ENCODE data around the gene PPP2R3B. TPM values are rescaled to one million over a fixed set of nuclear protein-coding genes. Genes with fewer than 3 reads are reported as not detected.

The PPP2R3B gene
- total RNA-seq, 1 donor from 2014 or later, result 30.5 TPM

DNA sequence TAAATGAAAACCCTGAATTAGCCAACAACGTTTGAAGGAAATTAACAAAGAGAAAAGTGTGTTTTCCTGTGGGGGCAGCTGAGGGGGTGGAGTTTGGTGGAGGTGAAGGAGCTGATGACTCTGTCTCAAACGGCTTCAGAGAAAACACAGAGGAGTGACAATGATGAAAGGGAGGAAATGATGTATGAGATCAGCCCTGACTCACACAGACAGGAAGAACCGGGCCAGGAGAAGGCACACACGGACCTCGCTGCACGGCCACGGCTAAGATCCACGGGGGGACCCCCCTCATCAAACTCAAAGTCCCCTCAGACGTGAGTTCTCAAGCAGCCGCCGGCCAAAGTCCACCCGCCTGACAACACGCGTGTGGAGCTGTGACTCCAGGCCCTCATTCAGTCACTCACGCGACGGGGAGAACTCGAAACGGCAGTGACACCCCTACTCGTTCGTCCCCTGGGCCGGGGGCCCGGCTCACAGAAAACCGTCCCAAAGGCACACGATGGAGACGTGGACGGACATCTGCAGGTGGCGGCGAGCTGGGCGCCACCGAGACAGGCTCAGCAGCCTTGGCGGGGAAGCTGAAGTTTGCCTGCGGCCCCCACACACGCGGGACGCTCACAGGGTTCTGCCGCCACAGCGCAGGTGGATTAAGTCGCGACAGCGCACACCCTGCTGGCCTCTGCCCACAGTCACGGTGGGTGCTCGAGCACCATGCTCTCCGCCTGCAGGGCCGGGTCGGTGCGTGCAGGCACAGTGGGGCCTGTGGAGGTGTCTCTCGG is 28.8 kb downstream of the PPP2R3B start:
- Mint-ChIP-seq H3K9me3 (ENCODE audit: low read depth) (peaks cover 5% of the 10 kb centered on the region), H3K27ac (ENCODE audit: unreplicated experiment) (peak overlapping the region; percentile 9), H3K27me3 (ENCODE audit: low read depth) (no peaks in the 10 kb centered on the region), H3K36me3 (ENCODE audit: low read depth) (peaks cover 26% of the 10 kb centered on the region), H3K4me3 (ENCODE audit: unreplicated experiment) (no peak overlapping the region), H3K4me1 (ENCODE audit: low read depth) (peaks cover 13% of the 10 kb centered on the region)
- TF ChIP-seq, protein P1, sequence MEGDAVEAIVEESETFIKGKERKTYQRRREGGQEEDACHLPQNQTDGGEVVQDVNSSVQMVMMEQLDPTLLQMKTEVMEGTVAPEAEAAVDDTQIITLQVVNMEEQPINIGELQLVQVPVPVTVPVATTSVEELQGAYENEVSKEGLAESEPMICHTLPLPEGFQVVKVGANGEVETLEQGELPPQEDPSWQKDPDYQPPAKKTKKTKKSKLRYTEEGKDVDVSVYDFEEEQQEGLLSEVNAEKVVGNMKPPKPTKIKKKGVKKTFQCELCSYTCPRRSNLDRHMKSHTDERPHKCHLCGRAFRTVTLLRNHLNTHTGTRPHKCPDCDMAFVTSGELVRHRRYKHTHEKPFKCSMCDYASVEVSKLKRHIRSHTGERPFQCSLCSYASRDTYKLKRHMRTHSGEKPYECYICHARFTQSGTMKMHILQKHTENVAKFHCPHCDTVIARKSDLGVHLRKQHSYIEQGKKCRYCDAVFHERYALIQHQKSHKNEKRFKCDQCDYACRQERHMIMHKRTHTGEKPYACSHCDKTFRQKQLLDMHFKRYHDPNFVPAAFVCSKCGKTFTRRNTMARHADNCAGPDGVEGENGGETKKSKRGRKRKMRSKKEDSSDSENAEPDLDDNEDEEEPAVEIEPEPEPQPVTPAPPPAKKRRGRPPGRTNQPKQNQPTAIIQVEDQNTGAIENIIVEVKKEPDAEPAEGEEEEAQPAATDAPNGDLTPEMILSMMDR (IDR thresholded peaks at IDR 0.05), result no peak
- DNase-seq (ENCODE audit: low spot score), result peak; percentile 90

DNA sequence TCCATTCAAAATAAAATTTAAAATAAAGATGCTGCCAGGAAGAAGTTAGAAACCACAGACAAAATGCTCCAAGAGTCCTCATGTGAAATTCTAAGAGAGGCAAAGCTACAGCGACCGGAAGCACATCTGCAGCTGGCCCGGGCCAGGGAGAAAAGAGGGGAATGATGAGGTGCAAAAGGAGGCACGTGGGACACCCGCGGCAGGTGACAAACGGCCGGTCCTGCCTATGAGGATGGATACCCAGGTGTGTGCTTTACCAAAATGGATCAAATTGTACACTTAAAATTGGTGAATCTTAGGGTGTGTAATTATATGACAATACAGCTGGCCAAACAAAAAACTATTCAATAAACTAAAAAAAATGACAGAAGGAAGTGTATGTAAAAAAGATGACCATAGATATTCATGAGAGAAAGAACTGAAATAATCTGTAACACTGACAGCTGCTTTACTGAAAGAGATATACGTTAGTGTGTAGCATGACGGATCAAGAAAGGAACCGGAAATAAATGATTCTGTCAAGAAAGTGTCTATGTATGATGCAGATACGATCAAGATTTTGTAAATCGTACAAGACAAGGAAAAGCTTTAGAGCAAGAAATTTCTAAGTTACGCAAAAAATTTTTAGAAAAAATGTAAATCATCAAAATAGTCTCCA is 29.5 kb downstream of the PPP2R3B start:
- Mint-ChIP-seq H3K4me3 (ENCODE audit: unreplicated experiment) (no peak overlapping the region), H3K27ac (ENCODE audit: unreplicated experiment) (peak overlapping the region; percentile 28), H3K27me3 (ENCODE audit: low read depth) (no peaks in the 10 kb centered on the region), H3K4me1 (ENCODE audit: low read depth) (peaks cover 13% of the 10 kb centered on the region), H3K9me3 (ENCODE audit: low read depth) (peaks cover 5% of the 10 kb centered on the region), H3K36me3 (ENCODE audit: low read depth) (peaks cover 26% of the 10 kb centered on the region)
- DNase-seq (ENCODE audit: low spot score), result no peak
- TF ChIP-seq, protein P1 (IDR thresholded peaks at IDR 0.05), result no peak

DNA sequence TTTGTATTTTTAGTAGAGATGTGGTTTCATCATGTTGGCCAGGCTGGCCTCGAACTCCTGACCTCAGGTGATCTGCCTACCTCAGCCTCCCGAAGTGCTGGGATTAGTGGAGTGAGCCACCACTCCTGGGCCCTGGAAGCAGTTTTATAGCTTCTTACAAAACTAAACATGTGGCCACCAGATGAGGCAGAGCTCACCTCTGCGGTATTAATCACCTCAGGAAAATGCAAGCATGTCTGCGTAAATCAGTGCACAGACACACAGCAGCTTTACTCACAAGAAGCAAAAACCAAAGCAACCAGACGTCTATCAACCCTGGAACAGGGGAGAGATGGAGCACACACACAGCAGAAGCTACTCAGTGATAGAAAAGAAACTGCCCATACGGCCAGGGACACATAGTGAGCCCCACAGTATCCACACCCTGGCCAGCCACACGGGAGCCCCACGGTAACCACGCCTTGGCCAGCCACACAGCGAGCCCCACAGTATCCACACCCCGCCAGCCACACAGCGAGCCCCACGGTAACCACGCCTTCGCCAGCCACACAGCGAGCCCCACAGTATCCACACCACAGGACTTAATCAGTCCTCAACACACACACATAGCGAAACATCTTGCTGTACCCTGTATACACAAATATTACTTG is 30.2 kb downstream of the PPP2R3B start:
- Mint-ChIP-seq H3K4me3 (ENCODE audit: unreplicated experiment) (no peak overlapping the region), H3K27ac (ENCODE audit: unreplicated experiment) (no peak overlapping the region), H3K36me3 (ENCODE audit: low read depth) (peaks cover 24% of the 10 kb centered on the region), H3K4me1 (ENCODE audit: low read depth) (peaks cover 13% of the 10 kb centered on the region), H3K27me3 (ENCODE audit: low read depth) (no peaks in the 10 kb centered on the region), H3K9me3 (ENCODE audit: low read depth) (peaks cover 5% of the 10 kb centered on the region)
- TF ChIP-seq, protein P1 (IDR thresholded peaks at IDR 0.05), result no peak
- DNase-seq (ENCODE audit: low spot score), result peak; percentile 42

DNA sequence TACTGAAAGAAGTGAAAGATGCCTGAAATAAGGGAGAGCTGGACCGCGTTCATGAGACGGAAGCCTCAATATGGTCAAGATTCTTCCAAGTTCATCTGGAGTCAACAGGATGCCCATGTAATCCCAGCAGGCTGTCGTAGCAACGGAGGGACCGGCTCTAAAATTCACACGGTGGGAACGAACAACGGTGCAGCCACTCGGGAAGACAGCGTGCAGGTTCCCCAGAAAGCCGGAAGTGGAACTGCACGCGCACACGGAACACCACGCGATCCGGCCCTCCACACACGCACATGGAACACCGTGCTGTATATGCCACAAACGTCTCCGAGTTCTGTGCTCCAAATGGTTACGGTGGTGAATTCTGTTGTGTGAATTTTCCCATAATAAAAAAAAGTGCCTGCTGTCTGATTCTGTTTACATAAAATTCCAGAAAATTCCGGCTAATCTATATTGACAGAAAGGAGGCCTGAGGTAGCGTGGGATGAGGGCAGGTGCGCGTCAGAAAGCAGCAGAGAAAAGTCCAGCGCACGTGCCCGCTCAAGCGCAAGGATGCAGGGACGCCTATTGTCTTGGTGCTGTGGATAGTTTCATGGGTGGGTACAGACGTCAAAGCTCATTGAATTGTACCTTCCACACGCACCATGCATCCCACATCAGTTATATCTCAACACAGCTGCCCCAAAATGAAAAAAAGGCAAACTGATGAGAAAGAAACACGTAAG is 31.2 kb downstream of the PPP2R3B start:
- Mint-ChIP-seq H3K27ac (ENCODE audit: unreplicated experiment) (no peak overlapping the region), H3K4me1 (ENCODE audit: low read depth) (peaks cover 13% of the 10 kb centered on the region), H3K27me3 (ENCODE audit: low read depth) (no peaks in the 10 kb centered on the region), H3K36me3 (ENCODE audit: low read depth) (peaks cover 18% of the 10 kb centered on the region), H3K4me3 (ENCODE audit: unreplicated experiment) (no peak overlapping the region), H3K9me3 (ENCODE audit: low read depth) (peaks cover 5% of the 10 kb centered on the region)
- DNase-seq (ENCODE audit: low spot score), result peak; percentile 66
- TF ChIP-seq, protein P1 (IDR thresholded peaks at IDR 0.05), result no peak
